GM23338 (cell line): ENCODE results near the gene MMP15.

Source experiments
- CTCF ChIP-seq, 2 experiments: fragments of 200-600 bp in 1 of 2; sonication (generic) in 1 of 2; conservative IDR thresholded peaks; 2 replicates each; pipeline versions ENCODE4 v1.5.1 to v1.6.1; 2016 to 2017; ENCODE audit warnings: antibody characterized with exemption in 2 of 2, low read depth in 2 of 2, mild to moderate bottlenecking in 2 of 2, moderate library complexity in 1 of 2
- ETS1 ChIP-seq: IDR thresholded peaks from 2 replicates; pipeline ENCODE4 v1.6.1; 2016; ENCODE audit warnings: antibody characterized with exemption
- EZH2 ChIP-seq: fragments of 200-600 bp; sonication (generic); IDR thresholded peaks from one replicate; pipeline ENCODE4 v1.8.0; 2017; ENCODE audit warnings: antibody characterized with exemption, mild to moderate bottlenecking, low read depth; ENCODE audit not compliant: unreplicated experiment
- EZH2phosphoT487 ChIP-seq: fragments of 200-600 bp; sonication (generic); IDR thresholded peaks from one replicate; pipeline ENCODE4 v1.8.1; 2018; ENCODE audit warnings: antibody characterized with exemption; ENCODE audit not compliant: unreplicated experiment
- NANOG ChIP-seq: IDR thresholded peaks from 2 replicates; pipeline ENCODE4 v1.6.1; 2016; ENCODE audit warnings: antibody characterized with exemption, borderline replicate concordance
- POLR2AphosphoS5 ChIP-seq: IDR thresholded peaks from 2 replicates; pipeline ENCODE4 v1.6.1; 2016; ENCODE audit warnings: antibody characterized with exemption, low read depth
- REST ChIP-seq: IDR thresholded peaks from one replicate; pipeline ENCODE4 v1.6.1; 2018; ENCODE audit warnings: antibody characterized with exemption; ENCODE audit not compliant: unreplicated experiment
- STAT1 ChIP-seq: IDR thresholded peaks from one replicate; pipeline ENCODE4 v1.6.1; 2016; ENCODE audit warnings: antibody characterized with exemption; ENCODE audit not compliant: unreplicated experiment
- ZNF114 ChIP-seq: fragments of 250-450 bp; sonication (Bioruptor Pico); IDR thresholded peaks from 2 replicates; pipeline ENCODE4 v1.5.0; 2020; ENCODE audit warnings: mild to moderate bottlenecking, moderate library complexity
- ZNF331 ChIP-seq: fragments of 250-450 bp; sonication (Bioruptor Pico); IDR thresholded peaks from 2 replicates; pipeline ENCODE4 v1.5.0; 2020; ENCODE audit warnings: low read depth, mild to moderate bottlenecking, moderate library complexity

- TF ChIP-seq CTCF (conservative IDR thresholded peaks at IDR 0.05; ENCODE audit: low read depth in 2 of 2): no peak
- TF ChIP-seq REST: no peak
- no peak for TF ChIP-seq EZH2
- no peak for TF ChIP-seq ZNF114 (CRISPR knock-in tag)
- TF ChIP-seq POLR2AphosphoS5: no peak
- TF ChIP-seq ETS1: no peak
- no peak for TF ChIP-seq ZNF331 (CRISPR knock-in tag)
- TF ChIP-seq EZH2phosphoT487: no peak
- no peak for TF ChIP-seq STAT1
- TF ChIP-seq NANOG: no peak
Measured at GRCh38 chr16:58027916-58028455, 2.4 kb downstream of the MMP15 start.
